Type B pancreatic cell (in vitro differentiated cells): ENCODE data around the gene GNB1L. TPM values are rescaled to one million over a fixed set of nuclear protein-coding genes. Genes with fewer than 3 reads are reported as not detected.

Experiments used
- DNase-seq: peaks from one replicate; pipeline ENCODE4 v3.0.0; 2021; ENCODE audit warnings: mixed read lengths; ENCODE audit not compliant: unreplicated experiment; ENCODE audit errors: extremely low spot score
- H3K27ac Mint-ChIP-seq: 2 replicates; pipeline ENCODE4 v1.8.0; 2021; ENCODE audit warnings: mild to moderate bottlenecking, mixed read lengths
- H3K27me3 Mint-ChIP-seq: 2 replicates; pipeline ENCODE4 v1.8.0; 2021; ENCODE audit warnings: mixed read lengths
- H3K36me3 Mint-ChIP-seq: 2 replicates; pipeline ENCODE4 v1.8.0; 2021; ENCODE audit warnings: mixed read lengths
- H3K4me1 Mint-ChIP-seq: one replicate; pipeline ENCODE4 v1.8.0; 2021; ENCODE audit warnings: mixed read lengths; ENCODE audit not compliant: unreplicated experiment
- H3K4me3 Mint-ChIP-seq: 2 replicates; pipeline ENCODE4 v1.8.0; 2021; ENCODE audit warnings: mild to moderate bottlenecking, mixed read lengths
- H3K9me3 Mint-ChIP-seq: 2 replicates; pipeline ENCODE4 v1.8.0; 2021; ENCODE audit warnings: mixed read lengths
- CTCF ChIP-seq: fragments of 200-600 bp; sonication (generic); conservative IDR thresholded peaks from 2 replicates; pipeline ENCODE4 v1.5.0; 2021; ENCODE audit warnings: antibody characterized with exemption, mild to moderate bottlenecking
- total RNA-seq: library from RNA; stranded (reverse); gene quantifications from 2 replicates; pipeline ENCODE4 v1.2.1, GENCODE V29; 2021; ENCODE audit warnings: low replicate concordance

GNB1L gene
- total RNA-seq, 1 donor from 2014 or later: 7.7 TPM

DNA sequence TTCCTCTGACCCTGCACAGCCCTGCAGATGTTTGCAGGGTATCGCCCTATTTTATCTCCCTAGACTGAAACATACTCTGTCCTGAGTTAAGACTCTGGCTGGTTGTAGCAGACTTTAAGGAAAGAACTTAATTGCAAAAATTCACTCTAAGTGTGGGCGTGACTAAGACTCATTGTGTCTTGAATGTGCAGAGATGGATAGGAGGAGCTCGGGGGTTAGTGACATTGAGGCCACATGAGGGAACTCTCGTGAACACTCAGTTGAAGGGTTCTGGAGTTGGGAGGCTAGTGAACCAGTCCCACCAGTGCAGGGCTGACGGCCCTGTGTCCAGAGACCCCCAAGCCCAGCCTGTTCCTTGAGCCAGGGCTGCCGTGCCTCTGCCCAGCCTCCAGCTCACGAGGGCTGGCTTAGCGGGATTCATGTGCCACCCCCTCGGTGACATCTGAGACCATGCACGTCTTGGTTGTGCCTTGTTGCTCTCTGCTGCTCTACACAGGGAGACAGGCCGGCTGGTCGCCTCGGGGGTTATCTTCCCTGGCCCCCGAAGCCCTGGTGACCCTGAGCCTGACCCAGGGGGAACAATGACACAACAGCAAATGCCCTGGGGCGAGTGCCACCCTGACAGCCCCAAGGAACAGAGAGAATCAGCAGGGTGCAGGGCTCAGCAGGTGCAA is 105.5 kb downstream of the GNB1L start:
- Mint-ChIP-seq H3K27me3 (peaks cover 26% of the 10 kb centered on the region), H3K4me1 (peaks cover 5% of the 10 kb centered on the region), H3K4me3 (no peak overlapping the region), H3K36me3 (no peaks in the 10 kb centered on the region), H3K27ac (no peak overlapping the region), H3K9me3 (no peaks in the 10 kb centered on the region)
- TF ChIP-seq CTCF: no peak
- no peak for DNase-seq

GRCh38 chr22:19748139-19748538 is 106.5 kb downstream of the GNB1L start:
- no peaks in the 10 kb centered on the region for H3K9me3 Mint-ChIP-seq
- H3K27me3 Mint-ChIP-seq: peaks cover 16% of the 10 kb centered on the region
- H3K36me3 Mint-ChIP-seq: no peaks in the 10 kb centered on the region
- no peak overlapping the region for H3K27ac Mint-ChIP-seq
- H3K4me3 Mint-ChIP-seq: no peak overlapping the region
- peaks cover 5% of the 10 kb centered on the region for H3K4me1 Mint-ChIP-seq
- no peak for DNase-seq
- no peak for TF ChIP-seq CTCF

GRCh38 chr22:19747551-19747950 is 107.1 kb downstream of the GNB1L start:
- DNase-seq: no peak
- no peak overlapping the region for H3K4me3 Mint-ChIP-seq
- no peak overlapping the region for H3K27ac Mint-ChIP-seq
- H3K4me1 Mint-ChIP-seq: peaks cover 5% of the 10 kb centered on the region
- no peaks in the 10 kb centered on the region for H3K36me3 Mint-ChIP-seq
- no peak for TF ChIP-seq CTCF
- no peaks in the 10 kb centered on the region for H3K9me3 Mint-ChIP-seq
- peaks cover 10% of the 10 kb centered on the region for H3K27me3 Mint-ChIP-seq

GRCh38 chr22:19746726-19747125 is 107.9 kb downstream of the GNB1L start:
- Mint-ChIP-seq H3K4me3 (no peak overlapping the region), H3K4me1 (peaks cover 5% of the 10 kb centered on the region), H3K36me3 (no peaks in the 10 kb centered on the region), H3K27me3 (peaks cover 7% of the 10 kb centered on the region), H3K9me3 (no peaks in the 10 kb centered on the region), H3K27ac (no peak overlapping the region)
- no peak for TF ChIP-seq CTCF
- no peak for DNase-seq

GRCh38 chr22:19745155-19746101 is 109.2 kb downstream of the GNB1L start:
- H3K4me1 Mint-ChIP-seq: peaks cover 5% of the 10 kb centered on the region
- peaks cover 4% of the 10 kb centered on the region for H3K27me3 Mint-ChIP-seq
- TF ChIP-seq CTCF: no peak
- H3K9me3 Mint-ChIP-seq: no peaks in the 10 kb centered on the region
- no peaks in the 10 kb centered on the region for H3K36me3 Mint-ChIP-seq
- no peak for DNase-seq
- no peak overlapping the region for H3K4me3 Mint-ChIP-seq
- no peak overlapping the region for H3K27ac Mint-ChIP-seq
